CD4-positive, alpha-beta T cell (primary cell): ENCODE data around the gene ACVR1C. TPM values are rescaled to one million over a fixed set of nuclear protein-coding genes. Genes with fewer than 3 reads are reported as not detected.

Experiments used
- ATAC-seq: fragments of 200-7000 bp; cut with Tn5 transposase; one replicate; pipeline ENCODE4 v1.10.0; 2022; ENCODE audit warnings: mild to moderate bottlenecking; ENCODE audit not compliant: poor library complexity
- CTCF ChIA-PET: fragments of 350-600 bp; sonication (Branson Sonifier 250); formaldehyde crosslinking; loops from one replicate; lab custom pipeline; 2021; ENCODE audit warnings: antibody characterized with exemption, inconsistent platforms; lab: Charles Lee
- POLR2A ChIA-PET: fragments of 350-600 bp; sonication (Branson Sonifier 250); formaldehyde crosslinking; loops from one replicate; lab custom pipeline; 2021; ENCODE audit warnings: antibody characterized with exemption, inconsistent platforms; lab: Charles Lee
- DNase-seq, 14 experiments: peaks; one replicate each; pipeline ENCODE4 v3.0.0-alpha.2; 2013 to 2020; ENCODE audit warnings: mixed read lengths in 2 of 14
- H3K27ac ChIP-seq, 2 donors: one replicate each; pipeline versions ENCODE4 v1.5.1 to v1.7.0; 2013; ENCODE audit warnings: low read length in 2 of 2, low read depth in 1 of 2, mild to moderate bottlenecking in 1 of 2
- H3K27me3 ChIP-seq, 2 experiments: 1 replicate in 1 of 2; 2 replicates in 1 of 2; pipeline versions ENCODE4 v1.6.1 to v1.7.0; 2013; ENCODE audit warnings: low read length in 2 of 2, control low read depth in 1 of 2, mild to moderate bottlenecking in 1 of 2, moderate library complexity in 1 of 2; ENCODE audit not compliant: insufficient read depth in 2 of 2, control insufficient read depth in 1 of 2
- H3K36me3 ChIP-seq: one replicate; pipeline ENCODE4 v1.6.1; 2013; ENCODE audit warnings: low read length, control low read depth; ENCODE audit not compliant: insufficient read depth
- H3K4me1 ChIP-seq: one replicate; pipeline ENCODE4 v1.6.1; 2013; ENCODE audit warnings: low read length, control low read depth; ENCODE audit not compliant: insufficient read depth
- H3K4me3 ChIP-seq: one replicate; pipeline ENCODE4 v1.5.1; 2013; ENCODE audit warnings: mild to moderate bottlenecking, low read length, moderate library complexity
- H3K9me3 ChIP-seq, 2 experiments: 1 replicate in 1 of 2; 2 replicates in 1 of 2; pipeline versions ENCODE4 v1.6.1 to v1.7.0; 2013; ENCODE audit warnings: low read length in 2 of 2, mild to moderate bottlenecking in 2 of 2, control low read depth in 1 of 2, moderate library complexity in 1 of 2; ENCODE audit not compliant: control insufficient read depth in 1 of 2, insufficient read depth in 1 of 2
- H3K27ac Mint-ChIP-seq: one replicate; pipeline ENCODE4 v1.8.0; 2020; ENCODE audit warnings: mixed read lengths
- H3K27me3 Mint-ChIP-seq: one replicate; pipeline ENCODE4 v1.8.0; 2021; ENCODE audit warnings: mixed read lengths
- H3K36me3 Mint-ChIP-seq: one replicate; pipeline ENCODE4 v1.8.0; 2021; ENCODE audit warnings: low read depth, mixed read lengths
- H3K4me1 Mint-ChIP-seq: one replicate; pipeline ENCODE4 v1.8.0; 2021; ENCODE audit warnings: low read depth, mixed read lengths
- H3K4me3 Mint-ChIP-seq: one replicate; pipeline ENCODE4 v1.8.0; 2020; ENCODE audit warnings: mild to moderate bottlenecking, mixed read lengths
- H3K9me3 Mint-ChIP-seq: one replicate; pipeline ENCODE4 v1.8.0; 2020; ENCODE audit warnings: mixed read lengths
- CTCF ChIP-seq: fragments of 200-600 bp; IDR thresholded peaks from one replicate; pipeline ENCODE4 v1.8.0; 2022; ENCODE audit warnings: antibody characterized with exemption, mild to moderate bottlenecking
- intact Hi-C, 2 experiments: fragments of 100-400 bp; cut with DNase I in 1 of 2; cut with micrococcal nuclease in 1 of 2; formaldehyde crosslinking; loops; one replicate each; pipeline versions ENCODE4 v1.15.1 to v1.9.0; 2023 to 2025; cut with DNase I, micrococcal nuclease
- total RNA-seq, 174 experiments: library from RNA in 2 of 174; stranded (reverse) in 2 of 174; gene quantifications; one replicate each; pipeline ENCODE4 v1.2.3 and lab custom pipeline; 2021 to 2026

The ACVR1C gene
- total RNA-seq, 2 experiments from 2014 or later: 5.2 to 6.2 TPM

DNA sequence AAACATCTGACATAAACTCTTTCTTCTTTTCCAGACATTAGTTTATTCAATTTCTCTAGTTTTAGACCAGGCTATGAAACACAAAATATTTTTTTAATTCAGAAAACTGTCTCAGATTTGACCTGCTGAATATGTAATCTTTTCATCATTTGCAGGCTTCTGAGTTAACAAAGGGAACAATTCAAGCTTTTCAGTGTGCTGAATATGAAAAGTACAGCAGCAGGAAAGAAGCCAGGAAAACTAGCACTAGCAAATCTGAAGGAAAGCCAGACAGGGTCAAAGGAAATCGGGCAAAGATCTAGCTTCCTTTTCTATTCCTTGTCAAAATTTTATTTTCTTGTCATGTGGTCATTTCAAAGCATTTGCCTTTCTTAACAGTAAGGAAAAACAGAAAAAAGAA lies 35.3 kb downstream of the ACVR1C start:
- H3K4me3 ChIP-seq: no peak overlapping the region
- H3K27me3 ChIP-seq: no peaks in the 10 kb centered on the region
- H3K27ac ChIP-seq: no peak overlapping the region
- no peak overlapping the region for H3K27ac Mint-ChIP-seq
- ATAC-seq (no peak), DNase-seq (no peak)
- CTCF ChIA-PET: interaction anchor here (1.1 to 1.2 kb wide), 2 partner anchors 266 to 291 kb away, joined by 3 to 5 read pairs; no protein-coding TSS in a partner anchor
- no peaks in the 10 kb centered on the region for H3K27me3 Mint-ChIP-seq
- no peaks in the 10 kb centered on the region for H3K9me3 Mint-ChIP-seq
- peaks cover 6% of the 10 kb centered on the region for H3K4me1 ChIP-seq
- no peaks in the 10 kb centered on the region for H3K9me3 ChIP-seq
- POLR2A ChIA-PET: no interaction called here
- no peak for TF ChIP-seq CTCF
- no peaks in the 10 kb centered on the region for H3K36me3 ChIP-seq
- no peak overlapping the region for H3K4me3 Mint-ChIP-seq
- peaks cover 9% of the 10 kb centered on the region for H3K4me1 Mint-ChIP-seq
- H3K36me3 Mint-ChIP-seq: no peaks in the 10 kb centered on the region
- intact Hi-C loops: loop anchor here in 1 of 2 experiments (10.0 kb wide), 1 partner anchor 421 kb away; no protein-coding TSS in a partner anchor

GRCh38 chr2:157592948-157593347 lies 35.7 kb downstream of the ACVR1C start:
- Histone ChIP-seq H3K27me3 (no peaks in the 10 kb centered on the region), H3K4me3 (no peak overlapping the region), H3K9me3 (no peaks in the 10 kb centered on the region), H3K27ac (no peak overlapping the region), H3K36me3 (no peaks in the 10 kb centered on the region), H3K4me1 (peaks cover 6% of the 10 kb centered on the region)
- intact Hi-C loops: loop anchor here in 1 of 2 experiments (10.0 kb wide), 1 partner anchor 422 kb away; no protein-coding TSS in a partner anchor
- Mint-ChIP-seq H3K36me3 (no peaks in the 10 kb centered on the region), H3K9me3 (no peaks in the 10 kb centered on the region), H3K27ac (no peak overlapping the region), H3K4me1 (peaks cover 9% of the 10 kb centered on the region), H3K4me3 (no peak overlapping the region), H3K27me3 (no peaks in the 10 kb centered on the region)
- DNase-seq (peak in 3 of 14 experiments; percentile 14 to 19 (median 16)), ATAC-seq (no peak)
- POLR2A ChIA-PET: no interaction called here
- CTCF ChIA-PET: interaction anchor here (1.1 to 1.2 kb wide), 2 partner anchors 265 to 290 kb away, joined by 3 to 5 read pairs; no protein-coding TSS in a partner anchor
- TF ChIP-seq CTCF: peak; percentile 28

DNA sequence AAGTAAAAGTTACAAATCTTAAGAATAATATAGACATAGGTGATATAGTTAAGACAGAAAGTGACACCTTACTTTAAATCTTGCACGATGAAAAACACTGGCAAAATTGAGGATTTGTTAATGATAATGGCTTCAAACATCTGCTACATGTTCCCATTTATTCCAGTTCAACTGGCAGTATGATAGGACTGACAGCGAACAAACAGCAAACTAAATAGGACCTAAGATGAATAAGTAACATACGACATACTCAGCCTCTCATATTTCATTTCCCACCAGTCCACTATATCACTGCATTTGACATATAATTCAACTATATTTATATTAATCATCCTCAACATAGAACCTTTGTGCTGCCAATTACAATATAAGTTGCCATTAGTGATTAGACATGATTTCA lies 36.3 kb downstream of the ACVR1C start:
- no peak overlapping the region for H3K4me3 Mint-ChIP-seq
- Histone ChIP-seq H3K27ac (no peak overlapping the region), H3K4me3 (no peak overlapping the region), H3K4me1 (peaks cover 5% of the 10 kb centered on the region), H3K9me3 (no peaks in the 10 kb centered on the region), H3K27me3 (no peaks in the 10 kb centered on the region), H3K36me3 (no peaks in the 10 kb centered on the region)
- POLR2A ChIA-PET: no interaction called here
- intact Hi-C loops: loop anchor here in 1 of 2 experiments (10.0 kb wide), 1 partner anchor 422 kb away; no protein-coding TSS in a partner anchor
- H3K36me3 Mint-ChIP-seq: peaks cover 3% of the 10 kb centered on the region
- no peaks in the 10 kb centered on the region for H3K27me3 Mint-ChIP-seq
- H3K9me3 Mint-ChIP-seq: no peaks in the 10 kb centered on the region
- CTCF ChIA-PET: interaction anchor here (1.4 kb wide), 1 partner anchor 265 kb away, joined by 5 read pairs; no protein-coding TSS in a partner anchor
- H3K4me1 Mint-ChIP-seq: peaks cover 9% of the 10 kb centered on the region
- no peak for DNase-seq
- H3K27ac Mint-ChIP-seq: no peak overlapping the region
- ATAC-seq: no peak
- TF ChIP-seq CTCF: no peak
